SH-SY5Y (cell line): Measurements from ENCODE around the gene GREB1L.

Experiments
- GATA2 ChIP-seq: IDR thresholded peaks from 2 replicates; pipeline ENCODE4 v1.6.1; 2011; ENCODE audit warnings: mild to moderate bottlenecking, low read depth, low read length
- GATA3 ChIP-seq: IDR thresholded peaks from 2 replicates; pipeline ENCODE4 v1.6.1; 2011; ENCODE audit warnings: low read depth, mild to moderate bottlenecking, low read length, moderate library complexity

DNA sequence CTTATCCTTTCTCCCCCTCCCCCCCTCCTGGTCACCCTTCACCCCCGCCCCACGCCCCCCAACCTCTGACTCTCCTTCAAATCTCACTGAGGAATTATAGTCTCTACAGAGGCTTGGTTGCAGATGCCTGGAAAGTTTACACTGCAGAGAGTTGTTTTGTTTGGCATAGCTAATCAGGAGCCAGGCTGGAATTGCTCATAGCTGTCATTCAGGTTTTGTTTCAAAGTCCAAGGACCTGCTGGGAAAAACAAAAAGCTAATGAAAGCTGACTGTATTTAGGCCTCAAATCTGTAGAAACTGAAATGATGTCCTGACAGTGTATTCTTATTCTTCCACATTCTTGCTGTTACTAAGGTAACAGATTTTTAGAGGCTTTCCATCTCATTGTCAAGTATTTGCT, 22.6 kb downstream of the GREB1L start:
- TF ChIP-seq GATA3 = no peak
- TF ChIP-seq GATA2 = no peak
